H1 (cell line): ENCODE measurements around the gene NUDC. TPM values are rescaled to one million over a fixed set of nuclear protein-coding genes. Genes with fewer than 3 reads are reported as not detected.

Experiments
- BACH1 ChIP-seq: IDR thresholded peaks from 2 replicates; pipeline ENCODE4 v1.6.1; 2012; ENCODE audit warnings: low read length, improper control_type of control experiment
- CREB1 ChIP-seq: IDR thresholded peaks from 2 replicates; pipeline ENCODE4 v1.6.1; 2012; ENCODE audit warnings: inconsistent platforms
- FOSL1 ChIP-seq: IDR thresholded peaks from 2 replicates; pipeline ENCODE4 v1.6.1; 2011; ENCODE audit warnings: mild to moderate bottlenecking, low read depth, low read length, moderate library complexity; ENCODE audit not compliant: insufficient read depth
- USF2 ChIP-seq: IDR thresholded peaks from 2 replicates; pipeline ENCODE4 v1.6.1; 2011; ENCODE audit warnings: low read length, improper control_type of control experiment
- polyA plus RNA-seq, 7 experiments: library from polyadenylated mRNA; depleted of rRNA in 3 of 7; stranded (reverse) in 5 of 7; unstranded in 2 of 7; fragments of >200 nt in 5 of 7; fragments of 200-250 nt in 2 of 7; gene quantifications; 1 replicate in 5 of 7; 2 replicates in 1 of 7; 4 replicates in 1 of 7; pipeline versions ENCODE4 v1.2.1 to v1.2.3, GENCODE V29; 2011 to 2013; ENCODE audit warnings: missing spikeins in 2 of 7, mixed read lengths in 2 of 7
- total RNA-seq: library from RNA; stranded (reverse); fragmentation: NEBNext Ultra II Directional; extraction: Animal tissue kit (Norgen Biotek cat#: 25700); gene quantifications from 2 replicates; pipeline ENCODE4 v1.2.1, GENCODE V29; 2021

NUDC gene
- total and polyA plus RNA-seq, 2 of the 8 experiments (the other 6 are each of a cell fraction or from before 2014, with no cell fraction given): 43.2 to 131 TPM

GRCh38 chr1:26970810-26971209, 49.3 kb downstream of the NUDC start (continued):
- TF ChIP-seq USF2 (no peak), FOSL1 (no peak), CREB1 (no peak), BACH1 (no peak)
- TF ChIP-seq, all 59 proteins: peak for 0
